ENCODE results near the gene COL18A1. TPM values are rescaled to one million over a fixed set of nuclear protein-coding genes. Genes with fewer than 3 reads are reported as not detected.

The COL18A1 gene
- total and polyA plus RNA-seq, 2 of the 8 experiments (the other 6 are each of a cell fraction or from before 2014, with no cell fraction given): 145 to 201 TPM

GRCh38 chr21:45506241-45506817 is 101.4 kb downstream of the COL18A1 start:
- Histone ChIP-seq H3K4me3 (ENCODE audit: extremely low read depth in 1 of 4, insufficient read depth in 2 of 4, low read depth in 3 of 4, low read length in 4 of 4) (no peak overlapping the region), H3K36me3 (ENCODE audit: control insufficient read depth in 2 of 4, insufficient read depth in 4 of 4, low read length in 3 of 4) (peaks cover 0 to 36% (median 2%) of the 10 kb centered on the region in 4 experiments; a peak in 5 of 8 replicates), H3K4ac (replicated peaks; ENCODE audit: insufficient read length, low read depth, low read length) (no peak overlapping the region), H4K91ac (replicated peaks; ENCODE audit: insufficient read length, low read length) (no peak overlapping the region), H3K27ac (ENCODE audit: low read depth, low read length) (no peak overlapping the region), H3K4me1 (replicated peaks in 1 of 4; ENCODE audit: control insufficient read depth in 3 of 4, insufficient read depth in 4 of 4, low read length in 3 of 4) (no peaks in the 10 kb centered on the region; a peak in 1 of 7 replicates), H2BK15ac (ENCODE audit: low read length) (no peak overlapping the region), H3K4me2 (ENCODE audit: insufficient read depth in 1 of 2, low read depth in 2 of 2, low read length in 2 of 2) (no peak overlapping the region), H3K9me3 (ENCODE audit: insufficient read depth in 2 of 2, low read depth in 1 of 2, low read length in 1 of 2) (no peaks in the 10 kb centered on the region), H3K23ac (ENCODE audit: insufficient read length) (no peak overlapping the region), H3K79me1 (ENCODE audit: low read depth, low read length) (no peaks in the 10 kb centered on the region), H2BK12ac (ENCODE audit: low read depth, low read length) (no peak overlapping the region), H3K56ac (replicated peaks; ENCODE audit: insufficient read length, low read depth, low read length) (no peak overlapping the region), H4K20me1 (replicated peaks in 1 of 2; ENCODE audit: control insufficient read depth in 1 of 2, insufficient read depth in 2 of 2, low read length in 2 of 2) (peaks cover 2 to 15% of the 10 kb centered on the region in 2 experiments), H3K27me3 (replicated peaks in 1 of 4; ENCODE audit: control insufficient read depth in 3 of 4, extremely low read depth in 1 of 4, insufficient read depth in 3 of 4, low read length in 3 of 4) (no peaks in the 10 kb centered on the region), H4K5ac (ENCODE audit: insufficient read length, low read depth, low read length) (no peak overlapping the region), H3K14ac (ENCODE audit: insufficient read length) (no peak overlapping the region), H2AK5ac (ENCODE audit: low read depth, low read length) (no peak overlapping the region), H3K79me2 (ENCODE audit: control insufficient read depth in 1 of 2, insufficient read depth in 2 of 2, low read length in 2 of 2) (no peaks in the 10 kb centered on the region), H3K18ac (ENCODE audit: extremely low read depth, low read length) (no peak overlapping the region), H2AFZ (ENCODE audit: low read length) (no peak overlapping the region), H3K9ac (replicated peaks in 1 of 4; ENCODE audit: extremely low read depth in 1 of 4, low read depth in 3 of 4, low read length in 3 of 4) (no peak overlapping the region), H2BK5ac (ENCODE audit: low read depth, low read length) (no peak overlapping the region), H3K23me2 (ENCODE audit: low read depth, low read length) (peaks cover 6% of the 10 kb centered on the region; the same call in 1 of the 2 replicates), H2BK120ac (replicated peaks; ENCODE audit: low read depth, low read length) (no peak overlapping the region), H4K8ac (ENCODE audit: extremely low read depth, insufficient read depth, low read length) (peak overlapping the region; percentile 89), H2BK20ac (ENCODE audit: low read length) (no peak overlapping the region)
- FAIRE-seq (no peak), DNase-seq (ENCODE audit: low read depth in 1 of 2, low spot score in 2 of 2) (no peak)
- POLR2A ChIA-PET (ENCODE audit: partially characterized antibody): interaction anchor here (1.0 to 1.8 kb wide), 5 partner anchors 9 to 47 kb away, joined by 3 to 10 read pairs (median 4); no protein-coding TSS in a partner anchor
- 88% methylated on average over 22 of the region's 22 CpGs; no CpG with 5 or more reads in 1 of the 2 experiments for WGBS, 2 experiments (ENCODE audit: extremely low coverage in 1 of 2, insufficient coverage in 1 of 2, insufficient read length in 1 of 2, insufficient replicate concordance in 2 of 2, low coverage in 1 of 2, low lambda C conversion rate in 2 of 2, missing lambda C conversion rate in 1 of 2)
- CTCF ChIA-PET (ENCODE audit: partially characterized antibody): no interaction called here
- no peak for TF ChIP-seq KDM5A (IDR thresholded peaks at IDR 0.05; ENCODE audit: low read length)
- no peak for TF ChIP-seq EP300 (IDR thresholded peaks at IDR 0.05; ENCODE audit: borderline replicate concordance in 1 of 2, low read depth in 2 of 2, low read length in 2 of 2)
- TF ChIP-seq BRCA1 (IDR thresholded peaks at IDR 0.05; ENCODE audit: low read depth, low read length): no peak
- peak; percentile 53; the same call in 1 of the 2 replicates for TF ChIP-seq POLR2AphosphoS5 (IDR thresholded peaks at IDR 0.05; ENCODE audit: low read depth, low read length)
- TF ChIP-seq ATF3 (IDR thresholded peaks at IDR 0.05; ENCODE audit: insufficient read depth, low read depth, low read length): no peak

Measured in H1 (cell line).